T-helper 1 cell (primary cell): Measurements from ENCODE around the gene VAC14.

Experiments used
- DNase-seq, 5 donors: peaks; one replicate each; pipeline ENCODE4 v3.0.0-alpha.2; 2012 to 2020

VAC14 gene

GRCh38 chr16:70703041-70703834, 97.7 kb downstream of the VAC14 start:
- DNase-seq, result no peak

GRCh38 chr16:70702624-70703023, 98.3 kb downstream of the VAC14 start:
- DNase-seq, result no peak

- no peak for DNase-seq
These were observed 99.0 kb downstream of the VAC14 start for GRCh38 chr16:70701998-70702397.

- no peak for DNase-seq
These were observed 99.4 kb downstream of the VAC14 start for GRCh38 chr16:70701596-70701995.

- no peak for DNase-seq
These were observed 99.9 kb downstream of the VAC14 start for GRCh38 chr16:70701036-70701435.

GRCh38 chr16:70700101-70701020, 100.6 kb downstream of the VAC14 start:
- DNase-seq, result no peak

GRCh38 chr16:70699696-70700095, 101.3 kb downstream of the VAC14 start:
- DNase-seq, result no peak

- no peak for DNase-seq
These were observed 102.1 kb downstream of the VAC14 start for GRCh38 chr16:70698901-70699300.

- DNase-seq, result no peak
These were observed 103.3 kb downstream of the VAC14 start for GRCh38 chr16:70697594-70698170.

GRCh38 chr16:70696952-70697593, 103.9 kb downstream of the VAC14 start:
- no peak for DNase-seq

- DNase-seq, result no peak
These were observed 104.6 kb downstream of the VAC14 start for GRCh38 chr16:70696355-70696754.

- peak in 1 of 5 donors; percentile 13 for DNase-seq
These were observed 105.5 kb downstream of the VAC14 start for GRCh38 chr16:70695331-70696070.

- DNase-seq, result no peak
These were observed 106.1 kb downstream of the VAC14 start for GRCh38 chr16:70694868-70695218.

- DNase-seq, result no peak
These were observed 106.7 kb downstream of the VAC14 start for GRCh38 chr16:70694088-70694867.

- DNase-seq, result no peak
These were observed 107.9 kb downstream of the VAC14 start for GRCh38 chr16:70692873-70693671.

GRCh38 chr16:70692130-70692872, 108.7 kb downstream of the VAC14 start:
- no peak for DNase-seq

GRCh38 chr16:70691223-70692129, 109.5 kb downstream of the VAC14 start:
- no peak for DNase-seq
